Neural cell (in vitro differentiated cells): ENCODE measurements around the gene RGS12. TPM values are rescaled to one million over a fixed set of nuclear protein-coding genes. Genes with fewer than 3 reads are reported as not detected.

Source experiments
- H2AFZ ChIP-seq: fragments of 200-600, 300-800 bp; sonication (generic), shearing (Covaris generic); 2 replicates; pipeline ENCODE4 v1.6.0; 2014; ENCODE audit warnings: low read depth, mild to moderate bottlenecking, antibody characterized with exemption, low read length, moderate library complexity
- H3F3A ChIP-seq: fragments of 200-600 bp; shearing (Covaris generic); 2 replicates; pipeline ENCODE4 v1.6.1; 2016; ENCODE audit warnings: mild to moderate bottlenecking, moderate library complexity, mixed read lengths, antibody characterized with exemption, low read length; ENCODE audit not compliant: insufficient read depth, poor library complexity, severe bottlenecking
- H3K27ac ChIP-seq: fragments of 200-600, 300-800 bp; sonication (generic), shearing (Covaris generic); 2 replicates; pipeline ENCODE4 v1.5.1; 2014; ENCODE audit warnings: mild to moderate bottlenecking, low read length, moderate library complexity
- H3K27me3 ChIP-seq: fragments of 300-800, 200-600 bp; sonication (generic), shearing (Covaris generic); 2 replicates; pipeline ENCODE4 v1.6.0; 2014; ENCODE audit warnings: mild to moderate bottlenecking, low read depth, low read length, moderate library complexity; ENCODE audit not compliant: insufficient read depth
- H3K36me3 ChIP-seq: fragments of 300-800, 200-600 bp; sonication (generic), shearing (Covaris generic); 2 replicates; pipeline ENCODE4 v1.5.1; 2014; ENCODE audit warnings: mild to moderate bottlenecking, antibody characterized with exemption, low read length, moderate library complexity; ENCODE audit not compliant: insufficient read depth
- H3K4me2 ChIP-seq: fragments of 300-800, 200-600 bp; sonication (generic), shearing (Covaris generic); 2 replicates; pipeline ENCODE4 v1.6.0; 2014; ENCODE audit warnings: mild to moderate bottlenecking, low read length
- H3K4me3 ChIP-seq: fragments of 300-800, 200-600 bp; sonication (generic), shearing (Covaris generic); 2 replicates; pipeline ENCODE4 v1.5.1; 2014; ENCODE audit warnings: mild to moderate bottlenecking, low read length, moderate library complexity
- H3K79me2 ChIP-seq: fragments of 200-600 bp; shearing (Covaris generic); replicated peaks from 2 replicates; pipeline ENCODE4 v1.6.0; 2014; ENCODE audit warnings: mild to moderate bottlenecking, low read length, moderate library complexity; ENCODE audit not compliant: insufficient read depth
- H3K9ac ChIP-seq: fragments of 300-800, 200-600 bp; sonication (generic), shearing (Covaris generic); 2 replicates; pipeline ENCODE4 v1.6.1; 2016; ENCODE audit warnings: mild to moderate bottlenecking, low read length, mixed read lengths
- H3K9me2 ChIP-seq: fragments of 200-600 bp; shearing (Covaris generic); 2 replicates; pipeline ENCODE4 v1.6.1; 2016; ENCODE audit warnings: mild to moderate bottlenecking, low read length, mixed read lengths; ENCODE audit not compliant: insufficient read depth
- H3K9me3 ChIP-seq: fragments of 200-600, 300-800 bp; sonication (generic), shearing (Covaris generic); 2 replicates; pipeline ENCODE4 v1.6.1; 2016; ENCODE audit warnings: mild to moderate bottlenecking, mixed run types, low read length, moderate library complexity, mixed read lengths
- H4K20me1 ChIP-seq: fragments of 200-600 bp; shearing (Covaris generic); 2 replicates; pipeline ENCODE4 v1.6.1; 2016; ENCODE audit warnings: mild to moderate bottlenecking, mixed run types; ENCODE audit not compliant: insufficient read depth
- CTCF ChIP-seq: fragments of 450-650 bp; IDR thresholded peaks from 2 replicates; pipeline ENCODE4 v1.5.1; 2014; ENCODE audit warnings: antibody characterized with exemption, mild to moderate bottlenecking, moderate library complexity; ENCODE audit not compliant: poor library complexity, severe bottlenecking
- EP300 ChIP-seq: fragments of 450-650 bp; conservative IDR thresholded peaks from 2 replicates; pipeline ENCODE4 v1.6.1; 2014; ENCODE audit warnings: antibody characterized with exemption, mild to moderate bottlenecking, moderate library complexity; ENCODE audit not compliant: poor library complexity, severe bottlenecking
- EZH2 ChIP-seq: fragments of 200-600, 300-800 bp; shearing (Covaris generic), sonication (generic); IDR thresholded peaks from 2 replicates; pipeline ENCODE4 v1.6.1; 2014; ENCODE audit warnings: antibody characterized with exemption, low read length, borderline replicate concordance, mild to moderate bottlenecking; ENCODE audit not compliant: insufficient read depth, poor library complexity, severe bottlenecking
- MXI1 ChIP-seq: fragments of 450-650 bp; conservative IDR thresholded peaks from 2 replicates; pipeline ENCODE4 v1.6.1; 2014; ENCODE audit warnings: antibody characterized with exemption, mild to moderate bottlenecking; ENCODE audit not compliant: poor library complexity, severe bottlenecking
- POLR2AphosphoS5 ChIP-seq: IDR thresholded peaks from 2 replicates; pipeline ENCODE4 v1.6.1; 2012
- RAD21 ChIP-seq: fragments of 450-650 bp; conservative IDR thresholded peaks from 2 replicates; pipeline ENCODE4 v1.6.1; 2014; ENCODE audit warnings: antibody characterized with exemption, mild to moderate bottlenecking, moderate library complexity
- REST ChIP-seq: IDR thresholded peaks from 2 replicates; pipeline ENCODE4 v1.6.1; 2012; ENCODE audit warnings: borderline replicate concordance
- SMC3 ChIP-seq: fragments of 450-650 bp; conservative IDR thresholded peaks from 2 replicates; pipeline ENCODE4 v1.6.1; 2014; ENCODE audit warnings: antibody characterized with exemption, mild to moderate bottlenecking, moderate library complexity; ENCODE audit not compliant: poor library complexity
- TAF1 ChIP-seq: IDR thresholded peaks from 2 replicates; pipeline ENCODE4 v1.6.1; 2012; ENCODE audit warnings: low read depth
- polyA plus RNA-seq: library from polyadenylated mRNA; depleted of rRNA; stranded (reverse); fragments of >200 nt; gene quantifications from 2 replicates; pipeline ENCODE4 v1.2.3, GENCODE V29; 2014

Gene RGS12
- polyA plus RNA-seq, 1 donor from 2014 or later = 66.4 TPM

- no peaks in the 10 kb centered on the region for H4K20me1 ChIP-seq
These were observed 42.6 kb downstream of the RGS12 start for GRCh38 chr4:3335385-3335784.

DNA sequence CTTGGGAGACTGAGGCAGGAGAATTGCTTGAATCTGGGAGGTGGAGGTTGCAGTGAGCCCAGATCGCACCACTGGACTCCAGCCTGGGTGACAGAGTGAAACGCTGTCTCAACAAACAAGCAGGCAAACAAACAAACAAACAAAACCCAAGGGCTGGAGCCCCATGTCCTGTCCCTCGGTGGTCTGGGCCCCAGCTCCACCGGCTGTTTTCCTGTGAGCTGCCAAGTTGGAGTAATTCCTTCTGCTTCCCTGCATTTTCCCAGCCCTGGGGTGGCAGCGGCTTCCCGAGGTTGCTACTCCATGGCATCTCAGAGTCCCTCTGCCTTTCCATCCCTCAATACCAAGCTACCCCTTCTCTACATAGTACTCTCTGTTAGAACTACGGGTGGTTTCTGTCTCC lies 43.2 kb downstream of the RGS12 start:
- no peaks in the 10 kb centered on the region for H3K36me3 ChIP-seq
- H3K9ac ChIP-seq = no peak overlapping the region
- H3K9me2 ChIP-seq = no peaks in the 10 kb centered on the region
- H3K4me3 ChIP-seq = no peak overlapping the region
- peaks cover 25% of the 10 kb centered on the region for H3K79me2 ChIP-seq
- no peak overlapping the region for H3K27ac ChIP-seq
- H2AFZ ChIP-seq = no peak overlapping the region
- H3K4me2 ChIP-seq = no peak overlapping the region
- H3F3A ChIP-seq = no peaks in the 10 kb centered on the region
- no peaks in the 10 kb centered on the region for H3K9me3 ChIP-seq
- no peaks in the 10 kb centered on the region for H4K20me1 ChIP-seq
- no peaks in the 10 kb centered on the region for H3K27me3 ChIP-seq
- no peak for TF ChIP-seq RAD21
- no peak for TF ChIP-seq EP300
- TF ChIP-seq POLR2AphosphoS5 = no peak
- TF ChIP-seq SMC3 = no peak
- TF ChIP-seq MXI1 = no peak
- TF ChIP-seq EZH2 = no peak
- no peak for TF ChIP-seq REST
- TF ChIP-seq TAF1 = no peak

More at GRCh38 chr4:3335385-3335784, 42.6 kb downstream of the RGS12 start:
- no peak overlapping the region for H3K9ac ChIP-seq
- no peaks in the 10 kb centered on the region for H3K9me3 ChIP-seq
- H3K36me3 ChIP-seq = no peaks in the 10 kb centered on the region
- no peak overlapping the region for H3K4me3 ChIP-seq
- peaks cover 30% of the 10 kb centered on the region for H3K79me2 ChIP-seq
- no peak overlapping the region for H3K27ac ChIP-seq
- H3K4me2 ChIP-seq = no peak overlapping the region
- H3K27me3 ChIP-seq = no peaks in the 10 kb centered on the region
- H3F3A ChIP-seq = no peaks in the 10 kb centered on the region
- no peak overlapping the region for H2AFZ ChIP-seq
- TF ChIP-seq MXI1 (no peak), CTCF (no peak), REST (no peak), EZH2 (no peak), EP300 (no peak), TAF1 (no peak), SMC3 (no peak), RAD21 (no peak), POLR2AphosphoS5 (no peak)
- H3K9me2 ChIP-seq = no peaks in the 10 kb centered on the region
